Esophagus squamous epithelium (tissue), 4 donors: ENCODE data around the gene ZNF136.

Experiments
- CTCF ChIP-seq, 6 experiments: fragments of 450-650 bp in 4 of 6; fragments of 200-600 bp in 2 of 6; sonication (generic) in 2 of 6; IDR thresholded peaks; one replicate each; pipeline ENCODE4 v1.5.1; 2016 to 2019; ENCODE audit warnings: antibody characterized with exemption in 6 of 6, mild to moderate bottlenecking in 4 of 6, moderate library complexity in 4 of 6
- POLR2A ChIP-seq, 4 donors: fragments of 450-650 bp; IDR thresholded peaks; one replicate each; pipeline ENCODE4 v1.6.1; 2017; ENCODE audit warnings: antibody characterized with exemption in 4 of 4, mild to moderate bottlenecking in 4 of 4, moderate library complexity in 3 of 4

GRCh38 chr19:12163826-12164225, 930 bp downstream of the ZNF136 start:
- no peak for TF ChIP-seq CTCF (IDR thresholded peaks at IDR 0.05)
- no peak for TF ChIP-seq POLR2A (IDR thresholded peaks at IDR 0.05)
